Panc1 (cell line): Measurements from ENCODE around the gene NANS. TPM values are rescaled to one million over a fixed set of nuclear protein-coding genes. Genes with fewer than 3 reads are reported as not detected.

Source experiments
- ATAC-seq: fragments of 200-7000 bp; cut with Tn5 transposase; 2 replicates; pipeline ENCODE4 v1.9.1; 2020; ENCODE audit warnings: mild to moderate bottlenecking, moderate library complexity
- BruUV-seq: library from RNA; stranded (reverse); fragments of 400-500 nt; replicated peaks from 2 replicates; lab custom pipeline; 2021; lab: Mats Ljungman, UMichigan
- CTCF ChIA-PET: fragments of 300-600 bp; sonication (Branson Sonifier 250); formaldehyde crosslinking; loops from one replicate; lab custom pipeline; 2022; ENCODE audit warnings: antibody characterized with exemption; lab: Charles Lee
- POLR2A ChIA-PET: fragments of 300-600 bp; sonication (Branson Sonifier 250); formaldehyde crosslinking; loops from one replicate; lab custom pipeline; 2022; ENCODE audit warnings: antibody characterized with exemption; lab: Charles Lee
- DNase-seq: peaks from one replicate; pipeline ENCODE4 v3.0.0-alpha.2; 2010; ENCODE audit warnings: low read depth, low spot score
- H3K27ac ChIP-seq: 2 replicates; pipeline ENCODE4 v1.5.1; 2011; ENCODE audit warnings: mild to moderate bottlenecking, low read length, inconsistent platforms
- H3K27me3 ChIP-seq: fragments of 200-500 bp; sonication (Bioruptor generic); 2 replicates; pipeline ENCODE4 v1.6.0; 2014; ENCODE audit warnings: low read length, inconsistent platforms; ENCODE audit not compliant: control insufficient read depth, insufficient read depth
- H3K36me3 ChIP-seq: fragments of 200-500 bp; sonication (Bioruptor generic); 2 replicates; pipeline ENCODE4 v1.5.1; 2014; ENCODE audit warnings: inconsistent platforms, mild to moderate bottlenecking, low read length, moderate library complexity; ENCODE audit not compliant: control insufficient read depth, insufficient read depth
- H3K4me1 ChIP-seq: 2 replicates; pipeline ENCODE4 v1.5.1; 2011; ENCODE audit warnings: inconsistent platforms, mild to moderate bottlenecking, low read length, moderate library complexity; ENCODE audit not compliant: control insufficient read depth, insufficient read depth
- H3K4me3 ChIP-seq, 2 experiments: 2 replicates each; pipeline ENCODE4 v1.5.1; 2011 to 2012; ENCODE audit warnings: low read depth in 2 of 2, low read length in 2 of 2, mild to moderate bottlenecking in 2 of 2, inconsistent platforms in 1 of 2, moderate library complexity in 1 of 2
- H3K9me3 ChIP-seq: fragments of 200-500 bp; sonication (Bioruptor generic); 2 replicates; pipeline ENCODE4 v1.5.1; 2014; ENCODE audit warnings: low read depth, mild to moderate bottlenecking, inconsistent platforms, low read length, moderate library complexity; ENCODE audit not compliant: control insufficient read depth, insufficient read depth
- POLR2AphosphoS5 ChIP-seq: IDR thresholded peaks from 2 replicates; pipeline ENCODE4 v1.6.1; 2012; ENCODE audit warnings: mild to moderate bottlenecking, low read depth, low read length, moderate library complexity
- REST ChIP-seq, 2 experiments: IDR thresholded peaks; 2 replicates each; pipeline ENCODE4 v1.6.1; 2011 to 2012; ENCODE audit warnings: low read depth in 2 of 2, control low read depth in 1 of 2, low read length in 1 of 2, mild to moderate bottlenecking in 1 of 2, moderate library complexity in 1 of 2; ENCODE audit not compliant: insufficient read depth in 1 of 2
- SIN3A ChIP-seq: IDR thresholded peaks from 2 replicates; pipeline ENCODE4 v1.6.1; 2012; ENCODE audit warnings: low read depth, mild to moderate bottlenecking, low read length, moderate library complexity, borderline replicate concordance; ENCODE audit not compliant: insufficient read depth
- TCF7L2 ChIP-seq: IDR thresholded peaks from 2 replicates; pipeline ENCODE4 v1.6.1; 2011; ENCODE audit warnings: mild to moderate bottlenecking, low read depth, low read length, inconsistent platforms
- in situ Hi-C: cut with HindIII; loops from 2 replicates; pipeline ENCODE4 v1.10.0; 2016; ENCODE audit warnings: low sequenced_read_pairs, low pct_unique_long_range_greater_than_20kb
- intact Hi-C: fragments of 100-400 bp; cut with micrococcal nuclease; formaldehyde crosslinking; loops from one replicate; pipeline ENCODE4 v1.10.0; 2022; ENCODE audit not compliant: unreplicated experiment
- total RNA-seq: library from RNA; stranded (reverse); gene quantifications from one replicate; pipeline ENCODE4 v1.2.1, GENCODE V29; 2021; ENCODE audit not compliant: unreplicated experiment
- TF ChIP-seq, protein P1 (sequence below): fragments of 450-650 bp; IDR thresholded peaks from 2 replicates; pipeline ENCODE4 v1.5.1; 2017; ENCODE audit warnings: mild to moderate bottlenecking

NANS gene
- total RNA-seq, 1 experiment from 2014 or later, result 41.0 TPM

DNA sequence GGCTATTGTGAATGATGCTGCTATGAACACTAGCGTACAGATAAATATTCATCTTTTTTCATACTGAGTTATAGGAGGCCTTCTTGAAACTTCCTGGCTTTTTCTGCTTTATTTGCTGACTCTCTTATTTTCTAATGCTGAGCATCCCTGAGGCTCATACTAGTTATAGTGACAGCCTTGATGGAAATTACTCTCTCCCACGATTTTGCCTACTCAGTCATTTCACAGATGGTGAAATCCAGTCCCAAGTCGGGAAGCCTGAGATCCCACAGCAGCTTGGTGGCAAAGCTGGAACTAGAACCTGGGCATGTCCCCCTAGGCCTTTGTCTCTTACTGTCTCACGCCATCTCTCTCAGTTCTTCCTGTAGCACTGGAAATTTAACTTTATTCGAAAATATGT is 22.4 kb downstream of the NANS start:
- intact Hi-C loops (no loop called here), in situ Hi-C loops (no loop called here)
- no peaks in the 10 kb centered on the region; the same call in 1 of the 2 replicates for H3K36me3 ChIP-seq
- H3K4me3 ChIP-seq, result no peak overlapping the region
- H3K4me1 ChIP-seq, result no peaks in the 10 kb centered on the region
- no peaks in the 10 kb centered on the region for H3K27me3 ChIP-seq
- H3K27ac ChIP-seq, result no peak overlapping the region
- no TSS peak for BruUV-seq
- ATAC-seq (no peak), DNase-seq (no peak)
- no peaks in the 10 kb centered on the region for H3K9me3 ChIP-seq
- ChIA-PET POLR2A (no interaction called here), CTCF (no interaction called here)
- TF ChIP-seq POLR2AphosphoS5 (no peak), SIN3A (no peak), REST (IDR thresholded peaks at IDR 0.05; ENCODE audit: insufficient read depth in 1 of 2, low read depth in 2 of 2, low read length in 1 of 2) (no peak), TCF7L2 (no peak)
- TF ChIP-seq, protein P1, sequence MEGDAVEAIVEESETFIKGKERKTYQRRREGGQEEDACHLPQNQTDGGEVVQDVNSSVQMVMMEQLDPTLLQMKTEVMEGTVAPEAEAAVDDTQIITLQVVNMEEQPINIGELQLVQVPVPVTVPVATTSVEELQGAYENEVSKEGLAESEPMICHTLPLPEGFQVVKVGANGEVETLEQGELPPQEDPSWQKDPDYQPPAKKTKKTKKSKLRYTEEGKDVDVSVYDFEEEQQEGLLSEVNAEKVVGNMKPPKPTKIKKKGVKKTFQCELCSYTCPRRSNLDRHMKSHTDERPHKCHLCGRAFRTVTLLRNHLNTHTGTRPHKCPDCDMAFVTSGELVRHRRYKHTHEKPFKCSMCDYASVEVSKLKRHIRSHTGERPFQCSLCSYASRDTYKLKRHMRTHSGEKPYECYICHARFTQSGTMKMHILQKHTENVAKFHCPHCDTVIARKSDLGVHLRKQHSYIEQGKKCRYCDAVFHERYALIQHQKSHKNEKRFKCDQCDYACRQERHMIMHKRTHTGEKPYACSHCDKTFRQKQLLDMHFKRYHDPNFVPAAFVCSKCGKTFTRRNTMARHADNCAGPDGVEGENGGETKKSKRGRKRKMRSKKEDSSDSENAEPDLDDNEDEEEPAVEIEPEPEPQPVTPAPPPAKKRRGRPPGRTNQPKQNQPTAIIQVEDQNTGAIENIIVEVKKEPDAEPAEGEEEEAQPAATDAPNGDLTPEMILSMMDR, result no peak

GRCh38 chr9:98080326-98080725 is 23.8 kb downstream of the NANS start:
- ChIA-PET POLR2A (no interaction called here), CTCF (no interaction called here)
- in situ Hi-C loops (no loop called here), intact Hi-C loops (no loop called here)
- Histone ChIP-seq H3K27ac (no peak overlapping the region), H3K4me1 (no peaks in the 10 kb centered on the region), H3K9me3 (no peaks in the 10 kb centered on the region), H3K4me3 (no peak overlapping the region), H3K36me3 (no peaks in the 10 kb centered on the region; the same call in 1 of the 2 replicates), H3K27me3 (no peaks in the 10 kb centered on the region)
- TF ChIP-seq, protein P1, result no peak
- TF ChIP-seq SIN3A, result no peak
- no peak for TF ChIP-seq TCF7L2
- no peak for TF ChIP-seq POLR2AphosphoS5
- no peak for TF ChIP-seq REST (IDR thresholded peaks at IDR 0.05; ENCODE audit: insufficient read depth in 1 of 2, low read depth in 2 of 2, low read length in 1 of 2)
- DNase-seq (no peak), ATAC-seq (no peak)
- BruUV-seq, result no TSS peak
